K562 (cell line): Measurements from ENCODE around the gene KIAA0930.

ENCODE experiments used
- EZH2 ChIP-seq: IDR thresholded peaks from 2 replicates; pipeline ENCODE4 v1.6.1; 2012; ENCODE audit warnings: low read depth, mild to moderate bottlenecking, inconsistent platforms, low read length, borderline replicate concordance
- POLR2A ChIP-seq: fragments of 450-650 bp; conservative IDR thresholded peaks from 2 replicates; pipeline ENCODE4 v1.6.1; 2016
- RBM25 ChIP-seq: fragments of 200-400 bp; formaldehyde crosslinking; IDR thresholded peaks from 2 replicates; pipeline ENCODE4 v1.6.1; 2018; ENCODE audit warnings: low read length, low read depth, moderate library complexity; ENCODE audit not compliant: severe bottlenecking
- RFX5 ChIP-seq: IDR thresholded peaks from 2 replicates; pipeline ENCODE4 v1.6.1; 2011; ENCODE audit warnings: low read depth, mild to moderate bottlenecking, improper control_type of control experiment, low read length
- USF1 ChIP-seq: sonication (generic); formaldehyde crosslinking; IDR thresholded peaks from 2 replicates; pipeline ENCODE4 v1.9.0; 2022; ENCODE audit warnings: mild to moderate bottlenecking, missing genetic modification reagents
- ZKSCAN3 ChIP-seq: fragments of 250-450 bp; sonication (Bioruptor Pico); IDR thresholded peaks from 2 replicates; pipeline ENCODE4 v1.4.0; 2020

- TF ChIP-seq USF1 (CRISPR knock-in tag): no peak
- TF ChIP-seq POLR2A: no peak
- TF ChIP-seq RBM25: no peak
- TF ChIP-seq RFX5: no peak
- no peak for TF ChIP-seq EZH2
- TF ChIP-seq ZKSCAN3 (CRISPR knock-in tag): no peak
Observed at GRCh38 chr22:45210174-45210573, 30.5 kb downstream of the KIAA0930 start.
